GM18951 (cell line): ENCODE measurements around the gene ANKS6.
"Not testable (repeated sequence)": the region's sequence is repeated elsewhere in the genome, so short reads cannot be mapped to it uniquely, and the experiment has no call there.

Source experiments
- POLR2A ChIP-seq: IDR thresholded peaks from 4 replicates; pipeline ENCODE4 v1.6.1; 2011; ENCODE audit warnings: mild to moderate bottlenecking; ENCODE audit not compliant: insufficient read length, insufficient read depth; ENCODE audit errors: extremely low read depth
- in situ Hi-C: fragments of 300-500 bp; cut with MboI; formaldehyde crosslinking; loops from one replicate; pipeline ENCODE4 v1.12.0; 2022; ENCODE audit warnings: low sequenced_read_pairs, mixed read lengths, inconsistent platforms; ENCODE audit not compliant: unreplicated experiment

ANKS6 gene

DNA sequence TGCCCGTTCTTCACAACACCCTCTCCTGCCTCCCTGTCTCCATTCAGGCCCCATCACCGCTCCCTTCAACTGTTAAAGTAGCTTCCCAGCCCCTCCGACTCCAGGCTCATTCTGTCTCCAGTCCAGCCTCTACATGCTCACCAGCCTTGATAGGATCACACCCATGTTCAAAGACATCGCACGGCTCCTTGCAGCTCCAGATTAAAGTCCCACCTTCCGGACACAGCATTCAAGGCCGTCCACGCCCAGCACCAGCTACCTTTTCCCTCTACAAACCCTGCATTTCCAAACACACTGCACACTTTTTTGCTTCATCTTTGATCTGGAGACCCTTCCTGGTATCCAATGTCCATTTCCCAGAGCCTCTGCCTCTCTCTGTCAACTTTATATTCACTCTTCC, 94.0 kb downstream of the ANKS6 start:
- no peak for TF ChIP-seq POLR2A
- in situ Hi-C loops, result no loop called here

DNA sequence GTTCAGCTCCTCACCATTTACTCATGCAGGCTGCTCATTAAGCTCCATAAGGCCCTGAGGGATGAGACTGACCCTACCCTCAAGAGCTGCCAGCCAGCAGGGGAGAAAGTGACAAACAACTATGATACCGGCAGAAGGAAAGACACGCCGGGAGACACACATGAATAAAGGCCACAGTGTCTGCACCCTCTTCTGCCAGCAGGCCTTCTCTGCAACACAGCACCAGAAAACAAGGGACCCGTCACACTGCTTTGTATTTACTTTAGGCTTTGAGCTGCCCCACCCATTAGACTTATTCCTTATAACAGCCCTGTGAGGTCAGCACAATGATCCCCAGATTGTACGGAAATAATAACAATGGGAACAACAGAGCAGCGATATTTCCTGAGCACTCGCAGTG, 94.8 kb downstream of the ANKS6 start:
- in situ Hi-C loops, result no loop called here

DNA sequence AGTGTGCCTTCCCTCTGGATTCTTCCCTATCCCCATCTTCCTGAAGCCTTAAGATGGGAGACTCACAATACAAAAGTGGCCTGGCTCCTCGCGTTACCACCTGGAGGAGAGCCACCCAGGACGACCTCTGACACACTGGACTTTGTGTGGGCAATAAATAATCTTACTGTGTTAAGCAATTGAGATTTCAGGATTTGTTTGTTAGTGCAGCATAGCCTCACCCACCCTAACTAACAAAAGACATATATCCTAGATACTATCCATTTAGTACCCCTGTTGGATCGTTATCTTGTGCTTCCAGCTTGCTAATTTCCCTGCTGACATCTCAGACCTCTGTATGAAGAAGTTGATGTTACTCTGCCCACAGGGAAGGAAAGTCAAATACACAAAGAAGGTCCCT, 95.6 kb downstream of the ANKS6 start:
- no peak for TF ChIP-seq POLR2A
- in situ Hi-C loops, result no loop called here

More for the DNA sequence above, 94.8 kb downstream of the ANKS6 start:
- TF ChIP-seq POLR2A, result no peak

DNA sequence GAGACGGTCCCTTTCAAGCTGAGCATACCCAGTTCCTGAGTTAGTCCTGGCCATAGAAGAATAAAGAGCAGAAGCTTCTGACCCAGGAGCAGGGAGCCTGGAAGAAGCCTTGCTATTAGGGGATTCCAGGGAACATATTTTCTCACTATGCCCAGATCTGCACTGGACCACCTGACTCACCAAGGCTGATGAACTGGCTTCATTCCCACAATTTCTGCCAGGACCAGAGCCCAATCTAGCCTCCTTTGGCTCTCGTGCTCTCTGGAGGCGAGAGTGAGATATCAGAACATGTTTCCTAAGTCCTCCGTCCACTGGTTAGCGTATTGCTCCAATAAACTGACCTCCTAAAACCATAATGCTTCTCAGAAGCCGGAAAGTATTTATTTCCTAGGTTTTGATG, 97.5 kb downstream of the ANKS6 start:
- no peak for TF ChIP-seq POLR2A
- in situ Hi-C loops, result no loop called here

DNA sequence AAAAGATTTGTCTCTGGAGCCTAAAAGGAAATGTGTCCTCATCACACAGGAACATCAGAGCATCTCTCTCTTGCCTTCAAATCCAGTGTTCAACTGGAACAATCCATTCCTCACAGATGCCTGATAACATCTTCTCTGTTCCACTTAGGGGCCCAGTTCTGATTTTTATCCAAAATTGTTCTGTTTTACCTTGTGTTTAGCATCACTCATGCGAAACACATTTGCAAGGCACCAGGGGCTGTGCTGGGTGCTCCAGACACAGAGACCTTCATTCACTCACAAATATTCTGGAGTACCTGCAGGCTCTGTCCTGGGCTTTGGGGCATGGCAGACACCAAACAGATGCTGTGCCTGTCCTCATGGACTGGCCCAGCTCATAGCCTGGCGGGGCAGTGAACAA, 101.4 kb downstream of the ANKS6 start:
- no peak for TF ChIP-seq POLR2A
- in situ Hi-C loops, result no loop called here

DNA sequence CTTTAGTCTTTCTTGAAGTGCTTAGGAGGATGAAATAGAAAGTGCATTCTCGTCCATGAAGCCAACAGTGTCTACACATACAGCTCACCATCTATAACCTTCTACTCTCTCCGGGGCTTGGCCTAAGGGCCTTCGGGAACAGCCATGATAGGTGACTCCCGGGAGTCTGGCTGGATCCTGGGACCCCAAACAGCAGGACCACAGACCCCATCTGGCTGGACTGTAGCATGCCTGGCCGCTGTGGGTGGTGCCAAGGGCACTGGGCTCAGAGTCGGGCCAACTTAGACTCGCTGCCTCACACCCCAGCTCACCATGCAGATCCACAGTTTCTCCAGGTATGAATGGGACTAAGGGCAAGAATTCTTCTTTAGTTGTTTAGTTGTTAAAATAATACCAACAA, 104.0 kb downstream of the ANKS6 start:
- no peak for TF ChIP-seq POLR2A
- in situ Hi-C loops, result no loop called here

DNA sequence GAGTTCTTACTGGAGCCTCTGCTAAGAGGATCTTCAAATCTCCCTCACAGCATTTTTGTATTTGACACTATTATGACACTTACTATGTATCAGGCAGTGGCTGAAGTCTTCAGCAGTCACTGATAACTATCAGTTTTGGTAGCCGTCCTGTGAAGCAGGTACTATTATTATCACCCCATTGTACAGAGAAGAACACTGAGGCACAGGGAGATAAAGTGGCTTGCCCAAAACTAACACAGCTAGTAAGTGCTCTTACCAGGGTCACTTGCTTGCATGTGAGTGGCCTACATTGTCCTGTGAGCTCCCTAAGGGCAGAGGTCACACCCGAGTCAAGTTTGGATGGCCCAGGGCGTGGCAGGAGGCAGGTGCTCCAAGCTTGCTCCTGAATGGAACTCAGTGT, 104.5 kb downstream of the ANKS6 start:
- TF ChIP-seq POLR2A, result no peak
- in situ Hi-C loops, result no loop called here

DNA sequence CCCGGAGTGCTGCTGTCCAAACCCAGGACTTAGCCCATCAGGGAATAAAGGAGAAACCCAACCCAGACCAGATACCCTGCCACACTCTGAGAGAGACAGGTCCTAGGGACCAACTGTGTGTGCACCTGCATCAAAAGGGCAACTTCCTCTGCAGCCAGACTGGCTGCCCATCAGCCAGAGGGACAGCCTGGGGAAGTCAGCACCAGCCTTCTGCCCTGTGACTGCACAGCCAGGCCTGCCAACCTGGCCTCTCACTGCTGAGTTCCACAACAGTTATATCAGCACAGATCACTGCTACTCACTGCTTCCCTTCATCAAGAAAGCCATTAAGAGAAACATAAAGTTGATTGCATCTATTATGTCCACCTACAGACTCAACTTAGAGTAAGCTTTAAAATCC, 105.7 kb downstream of the ANKS6 start:
- in situ Hi-C loops, result no loop called here
- TF ChIP-seq POLR2A, result no peak

DNA sequence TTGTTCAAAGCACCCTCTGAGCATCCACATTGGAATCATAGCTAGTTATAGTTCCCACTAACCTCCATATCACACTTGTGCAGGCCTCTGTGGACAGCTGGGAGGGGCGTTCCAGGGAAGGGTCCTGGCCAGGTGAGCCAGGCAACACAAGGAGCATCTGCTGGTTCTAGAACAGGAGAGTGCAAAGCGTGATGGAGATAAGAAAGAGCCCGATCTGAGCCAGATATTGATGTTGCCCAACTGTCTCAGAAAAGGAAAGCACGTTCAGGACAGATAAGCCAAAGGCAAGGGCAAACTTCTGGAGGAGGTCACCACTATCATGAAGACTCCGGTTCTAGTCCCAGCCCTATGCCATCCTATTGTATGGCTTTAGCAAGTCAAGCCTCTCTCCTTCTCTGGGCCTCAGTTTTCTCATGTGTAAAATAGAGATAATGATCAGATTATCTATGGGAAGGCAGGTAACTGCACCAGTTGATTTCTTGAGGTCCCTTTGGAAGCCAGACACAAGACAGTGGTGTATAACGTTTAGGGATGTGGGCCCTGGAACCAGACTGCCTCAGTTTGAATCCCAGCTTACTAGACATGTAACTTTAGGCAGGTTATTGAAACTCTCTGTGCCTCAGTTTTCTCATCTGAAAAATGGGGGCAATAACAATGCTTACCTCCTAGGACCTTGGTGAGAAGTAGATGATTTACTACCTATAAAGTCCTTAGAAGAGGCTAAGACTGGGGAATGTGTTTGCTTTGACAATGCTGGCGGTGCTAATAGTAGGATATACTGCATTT, 107.5 kb downstream of the ANKS6 start:
- no peak for TF ChIP-seq POLR2A
- in situ Hi-C loops, result no loop called here

DNA sequence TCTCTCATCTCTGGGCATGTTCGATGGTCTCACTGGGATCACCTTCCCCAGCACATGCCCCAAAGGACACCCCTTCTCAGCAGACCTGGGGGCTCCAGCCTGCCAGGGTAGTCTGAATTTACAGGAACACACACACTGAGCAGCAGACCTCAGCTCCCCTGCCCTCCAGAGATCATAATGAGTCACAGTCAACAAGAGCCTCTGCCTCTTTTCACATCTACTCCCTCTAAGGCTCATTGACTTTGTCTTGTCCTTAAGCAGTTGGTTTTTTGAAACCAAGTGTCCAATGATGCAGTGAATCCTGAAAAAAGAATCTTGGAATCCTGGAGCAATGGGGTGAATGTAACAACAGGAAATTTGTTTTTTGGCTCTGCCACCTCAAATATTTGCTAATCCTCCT, 108.4 kb downstream of the ANKS6 start:
- in situ Hi-C loops, result no loop called here
- no peak for TF ChIP-seq POLR2A

DNA sequence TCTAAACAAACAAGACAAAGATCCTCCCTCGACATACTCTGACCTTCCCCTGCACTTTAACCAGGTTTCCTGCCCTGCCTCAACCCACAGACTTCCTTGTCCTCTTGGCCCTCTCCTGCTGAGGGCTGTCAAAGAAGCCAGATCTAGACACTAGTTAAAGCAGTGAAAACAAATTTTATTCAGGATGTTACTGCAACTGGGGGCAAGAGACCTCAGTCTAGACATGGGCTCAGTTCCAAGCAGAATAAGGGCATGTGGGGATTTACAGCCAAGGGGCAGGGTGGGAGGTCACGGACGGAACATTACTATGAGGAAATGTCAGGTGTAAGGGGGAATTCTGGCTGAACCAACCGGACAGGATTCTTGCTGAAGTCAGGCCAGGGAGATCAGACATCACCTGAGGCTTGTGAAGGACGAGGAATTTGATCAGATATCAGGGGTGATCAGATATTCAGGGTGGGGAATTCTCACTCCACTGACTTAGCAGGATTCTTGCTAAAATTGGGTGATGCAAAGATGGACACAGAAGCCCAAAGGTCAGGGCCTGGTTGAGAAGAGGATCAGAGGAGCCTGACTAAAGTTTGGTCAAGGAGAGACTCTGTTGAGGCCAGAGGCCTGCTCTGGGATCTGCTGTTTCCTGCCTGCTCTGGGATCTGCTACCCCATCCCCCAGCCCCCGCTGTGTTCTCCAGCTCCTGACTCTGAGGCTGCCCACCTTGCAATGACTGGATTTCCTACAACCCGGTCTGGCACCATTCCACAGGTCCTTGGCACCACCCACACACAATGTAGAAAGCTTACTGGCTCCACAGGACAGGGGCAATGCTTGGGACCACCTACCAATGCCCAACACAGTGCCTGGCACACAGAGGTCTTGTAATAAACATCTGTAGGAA, 109.1 kb downstream of the ANKS6 start:
- no peak for TF ChIP-seq POLR2A
- in situ Hi-C loops, result no loop called here

DNA sequence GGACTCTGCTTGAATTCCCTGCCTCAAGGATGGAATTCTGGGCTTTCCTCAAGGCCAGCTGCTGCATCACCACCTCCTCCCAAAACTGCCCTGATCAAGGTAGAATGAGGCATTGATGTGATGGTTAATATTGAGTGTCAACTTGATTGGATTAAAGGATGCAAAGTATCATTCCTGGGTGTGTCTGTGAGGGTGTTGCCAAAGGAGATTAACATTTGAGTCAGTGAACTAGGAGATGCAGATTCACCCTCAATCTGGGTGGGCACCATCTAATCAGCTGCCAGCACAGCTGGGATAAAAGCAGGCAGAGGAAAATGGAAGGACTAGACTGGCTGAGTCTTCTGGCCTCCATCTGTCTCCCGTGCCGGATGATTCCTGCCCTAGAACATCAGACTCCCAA, 111.5 kb downstream of the ANKS6 start:
- in situ Hi-C loops, result not testable (repeated sequence)
